SK-MEL-5 (cell line): ENCODE results near the gene ATXN10. TPM values are rescaled to one million over a fixed set of nuclear protein-coding genes. Genes with fewer than 3 reads are reported as not detected.
"Not testable (repeated sequence)": the region's sequence is repeated elsewhere in the genome, so short reads cannot be mapped to it uniquely, and the experiment has no call there.

Experiments used
- DNase-seq: peaks from one replicate; pipeline ENCODE4 v3.0.0-alpha.2; 2016; ENCODE audit warnings: low read depth, low spot score
- in situ Hi-C: cut with HindIII; loops from 2 replicates; pipeline ENCODE4 v1.10.0; 2016; ENCODE audit warnings: low sequenced_read_pairs, high pct_unique_total_duplicates, low pct_unique_long_range_greater_than_20kb
- total RNA-seq: library from RNA; depleted of rRNA; stranded (reverse); fragments of >200 nt; shearing (Covaris generic); gene quantifications from 2 replicates; pipeline ENCODE4 v1.2.3, GENCODE V29; 2014

Gene ATXN10
- total RNA-seq, 1 experiment from 2014 or later = 52.7 TPM

DNA sequence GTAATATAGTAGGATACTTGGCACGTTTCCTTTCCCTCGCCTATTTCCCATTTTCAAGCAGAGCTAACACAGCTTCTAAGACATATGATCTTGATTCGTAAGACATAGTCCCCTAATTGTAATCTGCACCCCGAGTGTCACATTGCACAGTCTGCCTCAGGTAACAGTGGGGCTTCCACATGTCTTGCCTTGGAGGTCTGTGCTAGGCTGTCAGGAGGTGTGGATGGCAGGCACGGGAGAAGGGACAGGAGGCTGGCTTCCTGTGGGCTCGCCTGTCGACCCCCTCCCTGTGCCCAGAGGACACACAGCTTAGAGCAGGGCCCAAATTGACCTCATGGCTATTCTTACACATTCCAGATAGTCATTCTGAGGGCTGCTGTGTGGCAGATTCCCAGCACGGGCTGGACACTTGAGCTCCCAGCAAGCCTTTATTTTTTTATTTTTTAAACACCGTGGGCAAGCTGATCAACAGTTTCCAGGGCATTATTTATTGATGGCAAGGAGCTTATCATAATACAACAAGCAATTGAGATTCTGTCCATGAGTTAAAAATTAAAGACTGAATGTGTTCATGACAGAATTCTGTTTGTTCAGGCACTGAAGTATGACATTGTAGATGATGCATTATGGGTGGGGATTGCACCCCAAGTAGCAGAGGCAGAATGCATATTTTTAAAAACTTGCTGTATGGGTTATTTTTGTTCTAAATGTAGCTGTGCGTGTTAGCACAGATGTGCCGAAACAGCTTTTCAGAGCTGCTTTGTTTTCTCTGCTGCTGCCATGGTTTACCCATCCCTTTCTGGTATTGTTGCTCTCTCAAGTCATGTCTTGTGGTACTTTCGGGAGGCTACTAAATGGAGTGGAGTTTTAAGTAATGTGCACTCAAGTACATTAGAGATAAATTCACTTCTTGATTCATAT, 113.0 kb downstream of the ATXN10 start:
- no peak for DNase-seq
- in situ Hi-C loops = no loop called here

DNA sequence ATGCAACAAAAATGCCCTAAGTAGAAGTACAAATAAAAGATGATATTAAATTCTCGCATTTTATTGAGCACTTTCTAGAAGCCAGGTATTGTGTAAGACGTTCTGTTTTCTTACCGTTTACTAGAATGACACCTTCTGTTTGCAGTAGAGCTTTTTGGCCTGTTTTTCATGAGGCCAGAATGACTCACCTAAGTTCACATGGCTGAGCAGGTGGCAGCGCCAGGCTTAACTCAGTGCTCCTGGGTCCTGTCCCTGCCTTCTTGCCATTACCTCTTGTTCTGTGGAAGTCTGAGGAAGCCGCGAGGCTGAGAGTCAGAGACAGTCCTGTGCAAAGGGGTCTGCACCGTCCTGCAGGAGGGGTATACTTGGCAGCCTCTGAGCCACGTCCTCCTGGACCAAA, 113.8 kb downstream of the ATXN10 start:
- no peak for DNase-seq
- in situ Hi-C loops = no loop called here

DNA sequence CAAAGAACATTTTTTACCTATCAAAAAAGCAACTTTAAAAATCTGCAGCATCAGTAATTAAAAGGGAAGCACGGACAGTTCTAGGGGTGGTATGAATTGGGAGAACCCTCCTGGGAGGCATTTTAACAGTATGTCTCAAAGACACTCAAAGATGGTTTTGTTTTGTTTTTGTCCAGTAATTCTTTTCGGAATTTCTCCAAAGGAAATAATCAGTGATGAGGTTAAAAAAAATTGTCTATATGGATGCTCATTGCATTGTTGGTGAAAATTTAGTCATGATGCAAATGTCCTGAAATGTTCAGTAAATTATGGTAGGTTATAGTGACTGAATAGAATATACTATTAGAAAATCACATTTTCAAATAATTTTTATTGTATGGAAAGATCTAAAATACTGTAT, 115.1 kb downstream of the ATXN10 start:
- no peak for DNase-seq
- in situ Hi-C loops = no loop called here

DNA sequence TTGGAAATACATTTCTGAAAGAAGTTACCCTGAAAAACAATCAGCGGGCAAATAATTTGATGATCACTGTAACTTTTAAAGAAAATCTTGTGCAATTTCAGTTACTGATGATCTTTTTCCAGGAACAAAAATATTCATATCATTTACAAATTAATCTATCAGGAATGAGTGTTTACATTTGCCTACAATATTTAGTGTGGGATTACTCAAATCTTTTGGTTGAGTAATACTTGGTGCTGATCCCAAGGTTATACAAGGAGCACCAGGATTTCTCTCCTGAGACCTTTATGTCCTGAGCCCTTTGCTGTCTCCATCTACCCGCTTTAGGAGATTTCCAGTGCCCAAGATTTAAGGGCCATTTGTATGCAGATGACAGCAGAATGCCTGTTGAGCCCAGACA, 116.1 kb downstream of the ATXN10 start:
- in situ Hi-C loops = no loop called here
- no peak for DNase-seq

DNA sequence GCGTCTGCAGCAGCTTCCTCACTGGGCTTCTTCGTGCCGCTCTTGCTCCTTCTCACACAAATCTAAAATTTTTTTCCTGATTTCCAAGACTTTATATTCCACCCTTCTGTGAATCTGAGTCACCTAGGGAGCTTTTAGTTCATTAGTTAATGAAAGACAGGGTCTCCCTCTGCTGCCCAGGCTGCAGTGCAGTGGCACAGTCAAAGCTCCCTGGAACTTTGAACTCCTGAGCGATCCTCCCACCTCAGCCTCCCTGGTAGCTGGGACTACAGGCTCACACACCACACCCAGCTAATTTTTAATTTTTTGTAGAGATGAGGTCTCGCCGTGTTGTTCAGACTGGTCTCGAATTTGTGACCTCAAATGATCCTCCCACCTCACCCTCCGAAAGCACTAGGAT, 116.9 kb downstream of the ATXN10 start:
- in situ Hi-C loops = no loop called here
- no peak for DNase-seq

DNA sequence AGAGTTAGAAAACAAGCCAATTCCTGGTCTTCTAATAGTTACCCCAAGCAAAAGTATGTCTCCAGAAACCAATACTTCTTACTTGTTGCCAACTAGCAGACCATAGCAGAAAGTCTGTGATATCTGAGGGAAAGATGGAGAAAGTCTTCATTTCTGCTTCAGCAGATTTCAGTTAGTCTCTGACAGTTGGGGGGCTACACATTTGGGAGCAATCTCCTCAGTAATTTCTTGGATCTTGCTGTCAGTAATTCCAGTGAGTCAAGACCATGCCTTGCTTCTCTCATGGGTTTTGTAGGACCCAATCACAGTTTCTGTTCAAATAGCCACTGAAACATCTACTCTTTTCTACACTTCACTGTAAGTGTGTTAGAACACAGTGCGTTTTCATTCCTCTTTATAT, 118.8 kb downstream of the ATXN10 start:
- in situ Hi-C loops = no loop called here
- no peak for DNase-seq

DNA sequence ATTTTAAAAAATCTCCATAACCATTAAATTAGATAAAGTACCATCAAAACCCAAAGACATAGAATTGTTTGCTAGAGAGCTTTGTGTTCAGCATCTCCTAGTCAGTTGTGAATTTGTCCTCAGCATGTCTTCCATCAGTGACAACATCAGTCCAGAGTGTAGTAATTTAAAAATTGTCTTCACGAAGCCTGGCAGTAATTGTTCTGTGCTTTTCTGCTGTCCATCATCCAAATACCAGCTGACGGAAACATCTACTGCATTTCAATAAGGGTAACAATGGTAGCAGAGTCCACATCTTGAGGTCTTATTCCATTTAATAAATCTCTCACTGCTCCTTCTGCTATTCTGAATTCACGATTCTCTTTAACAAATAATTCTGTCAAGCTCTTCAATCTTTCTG, 121.5 kb downstream of the ATXN10 start:
- no peak for DNase-seq
- in situ Hi-C loops = no loop called here

DNA sequence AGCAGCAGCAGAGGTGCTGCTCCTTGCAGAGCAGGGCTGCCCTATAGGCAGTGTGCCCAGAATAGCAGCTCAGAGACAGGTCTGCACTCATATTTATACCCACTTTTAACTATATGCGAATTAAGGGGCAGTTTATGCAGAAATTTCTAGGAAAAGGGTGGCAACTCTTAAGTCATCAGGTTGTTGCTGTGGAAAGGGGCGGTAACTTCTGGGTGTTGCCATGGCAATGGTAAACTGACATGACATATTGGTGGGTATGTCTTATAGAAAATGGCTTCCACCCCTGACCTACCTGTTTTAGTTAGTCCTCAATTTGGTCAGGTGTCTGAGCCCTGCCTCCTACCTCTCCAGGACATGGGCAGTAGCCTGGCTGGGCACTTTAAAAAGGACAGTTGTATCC, 122.3 kb downstream of the ATXN10 start:
- in situ Hi-C loops = no loop called here
- no peak for DNase-seq

DNA sequence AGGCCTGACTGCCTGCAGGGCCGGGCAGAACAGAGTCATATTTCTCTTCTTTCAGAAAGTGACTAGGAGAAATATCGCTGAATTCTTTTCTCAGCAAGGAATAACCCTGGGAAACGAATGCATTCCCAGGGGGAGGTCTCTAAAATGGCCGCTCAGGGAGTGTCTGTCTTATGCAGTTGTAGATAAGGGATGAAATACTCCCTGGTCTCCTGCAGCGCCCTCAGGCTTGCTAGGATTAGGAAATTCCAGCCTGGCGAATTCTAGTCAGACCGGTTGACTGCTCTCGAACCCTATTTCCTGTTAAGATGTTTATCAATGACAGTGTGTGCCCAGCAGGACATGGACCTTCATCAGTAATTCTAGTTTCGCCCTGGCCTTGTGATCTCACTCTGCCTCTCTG, 124.4 kb downstream of the ATXN10 start:
- in situ Hi-C loops, DNase-seq: not testable (repeated sequence)

DNA sequence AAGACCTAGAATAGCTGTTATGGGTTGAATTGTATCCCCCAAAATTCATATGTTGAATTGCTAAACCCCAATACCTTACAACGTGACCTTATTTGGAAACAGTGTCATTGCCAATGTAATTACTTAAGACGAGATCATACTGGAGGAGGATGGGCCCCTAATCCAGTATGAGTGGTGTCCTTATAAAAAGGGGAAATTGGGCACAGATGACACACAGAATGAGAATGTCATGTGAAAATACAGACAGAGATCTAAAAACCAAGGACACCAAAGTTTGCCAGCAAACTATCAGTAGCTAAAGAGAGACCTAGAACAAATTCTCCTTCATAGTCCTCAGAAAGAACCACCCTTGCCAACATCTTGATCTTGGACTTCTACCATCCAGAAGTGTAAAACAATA, 127.7 kb downstream of the ATXN10 start:
- no peak for DNase-seq
- in situ Hi-C loops = no loop called here

DNA sequence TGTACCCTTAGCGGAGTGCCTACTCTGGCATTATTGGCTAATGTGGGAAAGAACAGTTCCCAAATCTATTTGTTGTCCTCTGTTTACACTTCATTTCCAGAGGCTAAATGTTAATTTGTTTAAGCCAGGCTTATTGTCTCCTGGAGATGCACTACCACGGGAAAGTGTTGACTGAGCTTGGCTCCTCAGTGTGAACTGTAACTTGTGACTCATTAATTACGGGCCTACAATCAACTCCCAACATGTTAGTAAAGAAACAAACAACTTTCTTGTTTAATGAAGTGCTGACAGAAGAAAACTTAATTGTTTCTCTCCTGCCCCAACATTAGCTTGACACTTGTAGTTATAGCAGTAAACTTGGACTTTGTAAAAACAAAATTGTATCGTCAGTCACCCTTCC, 130.4 kb downstream of the ATXN10 start:
- in situ Hi-C loops = no loop called here

DNA sequence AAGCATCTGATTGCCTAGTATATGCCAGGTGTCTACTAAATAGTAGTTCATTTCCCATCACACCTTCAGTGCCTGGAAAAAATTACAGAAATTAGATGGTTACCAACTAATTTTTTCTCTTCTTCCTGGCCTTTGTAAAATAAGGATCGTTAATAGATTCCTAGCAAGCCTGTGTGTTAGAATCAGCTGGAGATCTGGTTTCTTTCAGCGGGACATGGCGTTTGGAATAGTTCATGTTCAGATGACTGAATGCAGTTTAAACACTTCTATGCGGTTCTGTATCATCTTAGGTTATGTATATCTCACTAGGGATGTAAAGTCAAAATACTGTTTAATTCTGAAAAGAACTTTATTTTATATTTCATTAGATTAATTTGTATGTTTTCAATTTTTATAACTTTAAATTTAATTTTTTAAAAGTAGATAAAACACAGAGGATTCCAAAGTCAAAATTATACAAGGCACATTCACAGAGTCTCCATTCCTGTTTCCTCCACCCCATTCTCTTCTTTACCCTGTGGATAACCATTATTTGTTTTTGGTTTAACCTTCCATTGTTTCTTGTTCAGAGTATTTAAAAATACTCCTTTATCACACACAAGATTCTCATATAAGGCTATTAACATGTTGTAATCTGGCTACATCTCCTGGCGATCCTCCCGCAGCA, 132.8 kb downstream of the ATXN10 start:
- in situ Hi-C loops = no loop called here
- no peak for DNase-seq

More for the DNA sequence above, 130.4 kb downstream of the ATXN10 start:
- DNase-seq = no peak

DNA sequence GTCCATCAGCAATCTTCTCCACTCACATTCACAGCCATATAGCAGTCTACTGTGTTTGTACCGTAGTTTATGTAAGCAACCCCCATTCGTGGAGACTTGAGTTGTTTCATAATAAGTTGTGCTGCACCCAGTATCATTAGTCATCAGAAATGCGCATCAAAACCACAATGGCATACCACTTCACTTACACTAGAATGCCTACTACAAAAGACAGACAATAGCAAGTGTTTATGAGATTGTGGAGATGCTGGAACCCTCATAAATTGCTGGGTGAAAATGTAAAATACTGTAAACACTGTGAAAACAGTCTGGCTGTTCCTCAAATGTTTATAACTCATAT, 133.3 kb downstream of the ATXN10 start:
- in situ Hi-C loops = no loop called here
- peak; percentile 5 for DNase-seq

DNA sequence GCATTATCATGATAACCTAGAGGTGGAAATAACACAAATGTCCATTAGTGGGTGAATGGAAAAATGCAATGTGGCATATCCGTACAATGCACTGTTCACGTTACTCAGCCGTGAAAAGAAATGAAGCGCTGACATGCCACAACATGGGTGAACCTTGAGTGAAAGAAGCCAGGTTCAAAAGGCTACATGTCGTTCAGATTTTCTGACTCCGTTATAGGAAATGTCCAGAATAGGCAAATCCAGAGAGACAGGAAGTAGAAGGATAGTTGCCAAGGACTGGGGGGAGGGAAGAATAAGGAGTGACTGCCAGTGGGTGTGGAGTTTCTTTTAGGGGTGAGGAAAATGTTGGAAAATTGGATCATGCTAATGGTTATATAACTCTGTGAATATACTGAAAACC, 133.8 kb downstream of the ATXN10 start:
- no peak for DNase-seq

DNA sequence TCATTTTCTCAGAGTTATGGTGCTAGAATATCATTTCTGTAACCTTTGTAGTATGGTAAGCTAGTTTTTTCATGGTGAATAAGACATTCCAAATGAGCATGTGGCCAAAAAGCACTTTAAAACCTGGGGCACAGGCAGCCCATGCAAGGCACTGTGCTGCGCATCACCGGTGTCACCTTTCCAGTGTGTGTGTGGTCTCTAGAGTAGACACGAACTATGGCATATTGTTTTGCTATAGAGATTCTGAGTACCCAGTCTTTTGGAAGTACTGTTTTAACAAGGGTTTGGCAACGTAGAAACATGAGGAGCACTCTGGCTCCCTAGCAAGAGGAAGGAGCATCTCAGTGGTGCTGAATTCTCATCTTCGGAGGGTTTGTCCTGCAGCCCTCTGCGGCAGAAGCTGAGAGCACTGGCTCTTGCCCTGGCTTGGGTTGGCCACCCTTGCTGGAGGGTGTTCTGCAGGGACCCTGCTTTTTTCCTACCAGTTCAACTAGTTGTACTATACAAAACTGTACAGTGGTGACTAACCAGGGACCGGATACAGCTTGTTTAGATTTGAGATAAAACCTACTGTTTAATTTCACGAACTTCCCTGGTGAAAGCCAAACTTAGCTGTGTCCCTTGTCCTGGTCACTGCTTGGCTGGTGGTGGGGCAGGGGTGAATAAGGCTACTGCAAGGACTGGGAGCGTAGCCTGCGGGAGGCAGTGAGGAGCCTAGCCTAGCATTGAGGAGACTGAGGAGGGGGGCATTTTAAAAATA, 135.7 kb downstream of the ATXN10 start:
- in situ Hi-C loops = no loop called here
- no peak for DNase-seq

More for the DNA sequence above, 133.8 kb downstream of the ATXN10 start:
- in situ Hi-C loops = no loop called here

DNA sequence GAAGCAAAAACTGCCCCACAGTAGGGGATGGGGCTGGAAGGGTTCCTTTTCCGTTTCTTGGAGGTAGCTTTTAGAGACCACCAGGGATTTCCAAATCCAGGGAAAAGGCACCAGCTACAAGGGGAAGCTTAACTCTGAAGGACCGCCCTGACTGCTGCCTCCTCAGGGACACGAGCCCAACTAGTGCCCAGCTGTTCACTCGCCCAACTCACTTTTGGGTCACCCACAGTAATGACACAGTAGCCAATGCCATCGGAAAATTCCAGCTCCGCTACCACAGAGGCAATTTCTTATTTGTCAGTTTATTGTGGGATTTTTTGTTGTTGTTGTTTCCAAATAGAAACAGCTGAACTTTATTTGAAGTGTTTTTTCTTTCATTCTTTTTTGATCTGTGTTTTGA, 141.3 kb downstream of the ATXN10 start:
- in situ Hi-C loops = no loop called here
- DNase-seq = no peak

DNA sequence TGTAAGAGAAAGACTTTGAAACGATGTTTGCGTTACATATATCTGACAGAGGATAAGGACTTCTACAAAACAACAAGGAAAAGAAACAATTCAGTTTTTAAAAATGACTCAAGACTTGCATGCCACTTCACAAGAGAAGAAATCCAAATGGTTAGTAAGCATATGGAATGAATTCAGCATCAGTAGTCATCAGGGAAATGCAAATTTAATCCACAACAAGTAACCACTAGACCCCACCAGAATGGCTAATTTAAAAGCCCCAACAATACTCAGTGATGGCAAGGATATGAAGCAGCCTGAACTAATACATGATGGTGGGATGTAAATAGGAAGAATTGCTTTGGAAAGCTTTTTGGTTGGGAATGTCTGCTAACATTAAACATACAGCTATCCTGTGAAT, 142.6 kb downstream of the ATXN10 start:
- in situ Hi-C loops = no loop called here
- DNase-seq = no peak

DNA sequence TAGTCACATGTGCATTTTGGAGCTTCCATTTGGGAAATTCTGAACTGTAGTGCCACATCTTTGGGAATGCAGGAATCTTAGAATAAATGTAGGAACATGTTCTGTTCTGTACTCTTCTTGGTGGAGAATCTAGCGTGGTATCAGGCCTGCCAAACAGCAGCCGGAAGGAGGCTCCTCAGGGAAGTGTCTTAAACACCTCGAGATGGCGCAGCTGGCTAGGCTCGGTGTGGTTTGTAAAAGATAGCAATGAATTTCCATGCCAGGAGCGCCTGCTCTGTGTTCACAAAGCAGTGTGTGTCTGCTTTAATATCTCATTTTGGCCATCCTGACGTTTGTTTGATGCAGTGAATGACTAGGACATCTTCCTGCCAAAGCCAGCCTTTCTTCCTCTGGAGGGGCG, 145.1 kb downstream of the ATXN10 start:
- in situ Hi-C loops = no loop called here

More for the DNA sequence above, 145.1 kb downstream of the ATXN10 start:
- no peak for DNase-seq
